Body of pancreas (tissue), 4 donors: ENCODE measurements around the gene CNTLN.

Experiments used
- CTCF ChIP-seq, 7 experiments: fragments of 450-650 bp in 4 of 7; fragments of 200-600 bp in 3 of 7; sonication (generic) in 3 of 7; IDR thresholded peaks; one replicate each; pipeline ENCODE4 v1.5.1; 2016 to 2019; ENCODE audit warnings: antibody characterized with exemption in 7 of 7
- POLR2A ChIP-seq, 3 donors: fragments of 450-650 bp; IDR thresholded peaks; one replicate each; pipeline ENCODE4 v1.6.1; 2016; ENCODE audit warnings: antibody characterized with exemption in 3 of 3, mild to moderate bottlenecking in 2 of 3

GRCh38 chr9:17490110-17490509 is 355.3 kb downstream of the CNTLN start:
- TF ChIP-seq CTCF (IDR thresholded peaks at IDR 0.05) (no peak), POLR2A (IDR thresholded peaks at IDR 0.05) (no peak)
